Activated CD4-positive, alpha-beta T cell treated with anti-CD3 and anti-CD28 coated beads, Interleukin-2, amount 50 U/mL, for 4 hours (primary cell): ENCODE data around the gene OR3A2.
"Not testable (repeated sequence)": the region's sequence is repeated elsewhere in the genome, so short reads cannot be mapped to it uniquely, and the experiment has no call there.

Experiments
- DNase-seq, 2 experiments: peaks; one replicate each; pipeline ENCODE4 v3.0.0-alpha.2; 2020

Gene OR3A2

GRCh38 chr17:3282901-3283300, 103.2 kb downstream of the OR3A2 start:
- no peak for DNase-seq

DNA sequence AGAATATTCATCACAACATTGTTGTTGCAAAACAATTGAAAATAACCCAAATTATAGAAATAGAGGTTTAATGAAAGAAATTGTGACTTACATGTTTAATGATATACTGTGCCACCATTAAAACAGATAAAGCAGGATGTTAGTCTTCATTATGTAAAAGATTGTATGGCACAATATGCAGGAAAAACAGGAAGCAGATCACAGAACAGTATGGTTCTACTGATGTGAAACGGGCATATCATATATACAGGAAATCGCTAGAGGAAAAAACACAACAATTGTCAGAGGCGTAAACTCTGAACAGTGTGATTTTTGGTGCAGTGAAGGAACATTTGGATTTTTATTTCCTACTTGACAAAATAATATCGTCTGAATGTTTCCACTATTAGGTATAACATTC, 110.0 kb downstream of the OR3A2 start:
- no peak for DNase-seq

DNA sequence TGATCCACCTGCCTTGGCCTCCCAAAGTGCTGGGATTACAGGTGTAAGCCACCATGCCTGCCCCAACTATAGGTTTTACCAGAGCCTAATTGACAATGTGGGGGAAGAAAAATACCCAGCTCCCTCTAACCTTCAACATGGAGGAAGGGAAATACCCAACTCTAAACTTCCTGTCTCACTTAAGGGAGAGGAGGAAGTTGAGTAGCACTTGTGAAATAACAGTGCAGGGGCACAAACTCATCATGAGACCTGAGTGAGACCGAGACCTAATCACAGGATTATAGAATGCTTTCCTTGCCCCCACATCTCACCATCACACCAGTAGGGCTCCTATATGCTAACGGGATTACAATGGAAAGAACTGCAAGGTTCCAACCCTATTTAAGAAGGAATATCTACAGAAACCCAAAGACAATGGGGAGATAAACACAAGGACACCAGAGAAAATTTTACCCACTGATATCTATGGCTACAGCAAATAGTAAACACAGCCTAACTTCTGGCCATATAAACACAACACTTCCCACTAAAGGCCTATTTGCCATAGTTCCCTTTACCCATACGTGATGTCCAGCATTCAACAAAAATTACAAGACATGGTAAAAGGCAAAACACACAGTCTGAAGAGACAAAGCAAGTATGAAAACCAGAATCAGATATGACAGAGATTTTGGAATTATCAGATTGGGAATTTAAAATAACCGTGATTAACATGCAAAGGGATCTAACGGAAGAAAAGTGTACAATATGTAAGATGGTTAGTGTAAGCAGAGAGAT, 114.8 kb downstream of the OR3A2 start:
- no peak for DNase-seq

- no peak for DNase-seq
Measured at GRCh38 chr17:3260600-3260999, 125.5 kb downstream of the OR3A2 start.

GRCh38 chr17:3260163-3260562, 125.9 kb downstream of the OR3A2 start:
- no peak for DNase-seq

- no peak for DNase-seq
Measured at GRCh38 chr17:3256575-3256974, 129.5 kb downstream of the OR3A2 start.

DNA sequence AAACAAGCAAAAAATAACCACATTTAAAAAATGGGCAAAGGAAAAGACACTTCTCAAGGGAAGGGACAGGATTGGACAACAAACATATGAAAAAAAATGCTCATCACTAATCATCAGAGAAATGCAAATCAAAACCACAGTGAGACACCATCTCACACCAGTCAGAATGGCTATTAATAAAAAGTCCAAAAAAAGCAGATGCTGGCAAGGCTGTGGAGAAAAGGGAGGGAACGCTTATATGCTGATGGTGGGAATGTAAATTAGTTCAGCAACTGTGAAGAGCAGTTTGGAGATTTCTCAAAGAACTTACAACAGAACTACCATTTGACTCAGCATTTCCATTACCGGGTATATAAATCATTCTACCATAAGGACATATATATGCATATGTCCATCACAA, 137.1 kb downstream of the OR3A2 start:
- DNase-seq, result not testable (repeated sequence)

GRCh38 chr17:3244841-3245240, 141.3 kb downstream of the OR3A2 start:
- not testable (repeated sequence) for DNase-seq

GRCh38 chr17:3241044-3241443, 145.1 kb downstream of the OR3A2 start:
- not testable (repeated sequence) for DNase-seq

GRCh38 chr17:3238685-3239084, 147.4 kb downstream of the OR3A2 start:
- not testable (repeated sequence) for DNase-seq

DNA sequence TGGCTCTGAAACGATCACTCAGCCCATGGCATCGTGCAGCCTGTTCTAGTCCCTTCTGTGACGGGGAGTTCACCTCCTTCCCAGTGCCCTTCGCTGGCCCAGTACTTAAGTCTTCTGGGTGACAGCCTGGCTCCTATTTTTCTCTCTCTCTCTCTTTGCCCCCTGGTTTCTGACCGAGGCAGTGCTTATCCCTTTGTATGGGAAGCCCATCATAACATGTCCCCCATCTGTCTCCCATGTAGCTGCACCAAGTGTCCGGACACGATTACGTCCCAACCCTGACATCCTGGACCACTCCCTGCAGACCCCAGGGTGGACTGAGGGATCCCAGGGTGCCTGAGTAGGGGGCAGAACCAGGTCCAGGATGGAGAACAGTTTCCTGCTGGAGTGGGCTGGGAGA, 153.8 kb downstream of the OR3A2 start:
- not testable (repeated sequence) for DNase-seq
